Activated CD4-positive, alpha-beta T cell treated with anti-CD3 and anti-CD28 coated beads for 36 hours (primary cell): ENCODE measurements around the gene RASAL1. TPM values are rescaled to one million over a fixed set of nuclear protein-coding genes. Genes with fewer than 3 reads are reported as not detected.

ENCODE experiments used
- ATAC-seq: fragments of 200-7000 bp; cut with Tn5 transposase; one replicate; pipeline ENCODE4 v1.10.0; 2021; ENCODE audit warnings: mild to moderate bottlenecking, moderate library complexity
- CTCF ChIA-PET: fragments of 350-600 bp; sonication (Branson Sonifier 250); formaldehyde crosslinking; loops from one replicate; lab custom pipeline; 2021; ENCODE audit warnings: antibody characterized with exemption; lab: Charles Lee
- POLR2A ChIA-PET: fragments of 350-600 bp; sonication (Branson Sonifier 250); formaldehyde crosslinking; loops from one replicate; lab custom pipeline; 2021; ENCODE audit warnings: antibody characterized with exemption, inconsistent platforms; lab: Charles Lee
- DNase-seq: peaks from one replicate; pipeline ENCODE4 v3.0.0-alpha.2; 2020
- H3K27ac Mint-ChIP-seq: one replicate; pipeline ENCODE4 v1.8.0; 2021; ENCODE audit warnings: mixed read lengths
- H3K27me3 Mint-ChIP-seq: one replicate; pipeline ENCODE4 v1.8.0; 2021; ENCODE audit warnings: mixed read lengths
- H3K36me3 Mint-ChIP-seq: one replicate; pipeline ENCODE4 v1.8.0; 2021; ENCODE audit warnings: low read depth, mixed read lengths
- H3K4me1 Mint-ChIP-seq: one replicate; pipeline ENCODE4 v1.8.0; 2021; ENCODE audit warnings: mixed read lengths
- H3K4me3 Mint-ChIP-seq: one replicate; pipeline ENCODE4 v1.8.0; 2021; ENCODE audit warnings: mild to moderate bottlenecking, moderate library complexity, mixed read lengths
- H3K9me3 Mint-ChIP-seq: one replicate; pipeline ENCODE4 v1.8.0; 2021; ENCODE audit warnings: low read depth, mixed read lengths
- intact Hi-C, 2 experiments: fragments of 100-400 bp; cut with DNase I in 1 of 2; cut with micrococcal nuclease in 1 of 2; formaldehyde crosslinking; loops; one replicate each; pipeline versions ENCODE4 v1.14.2 to v1.15.1; 2022 to 2024; cut with DNase I, micrococcal nuclease
- total RNA-seq, 2 experiments: library from RNA; stranded (reverse); gene quantifications; one replicate each; pipeline ENCODE4 v1.2.3, GENCODE V29; 2021

RASAL1 gene
- total RNA-seq, 2 experiments from 2014 or later, result 9.0 to 10.6 TPM

DNA sequence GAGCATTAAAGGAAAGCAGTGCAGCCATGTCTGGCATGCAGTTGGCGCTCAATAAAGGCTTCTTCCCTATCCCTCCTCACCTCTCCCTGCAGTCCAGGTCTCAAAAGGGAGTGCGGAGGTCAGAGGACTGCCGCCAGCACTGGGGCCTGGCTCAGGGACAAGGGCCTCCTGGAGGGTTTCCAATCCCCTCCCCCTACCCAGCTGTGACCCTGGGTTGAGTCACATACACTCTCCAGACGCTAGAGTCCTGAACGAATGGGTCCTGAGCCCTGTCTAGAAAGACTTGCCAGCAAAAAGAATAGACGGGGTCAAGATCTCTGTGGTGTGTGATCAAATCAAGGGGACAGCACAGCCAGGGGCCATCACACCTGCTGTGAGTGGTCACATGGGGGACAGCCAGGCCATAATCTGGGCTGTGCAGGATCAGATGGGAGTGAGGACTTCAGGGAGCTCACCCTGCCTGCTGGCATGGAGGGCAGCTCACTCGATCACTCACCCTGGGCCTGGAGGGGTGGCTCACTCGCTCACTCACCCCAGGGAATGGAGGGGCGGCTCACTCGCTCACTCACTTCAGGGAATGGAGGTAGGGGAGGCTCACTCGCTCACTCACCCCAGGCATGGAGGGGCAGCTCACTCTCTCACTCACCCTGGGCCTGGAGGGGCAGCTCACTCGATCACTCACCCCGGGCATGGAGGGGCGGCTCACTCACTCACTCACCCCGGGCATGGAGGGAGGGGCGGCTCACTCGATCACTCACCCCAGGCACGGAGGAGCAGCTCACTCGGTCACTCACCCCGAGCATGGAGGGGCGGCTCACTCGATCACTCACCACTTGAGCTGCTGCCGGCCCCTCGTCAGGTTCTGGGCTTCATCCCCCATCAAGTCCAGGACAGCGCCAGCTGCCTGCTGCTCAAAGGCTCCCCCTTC is 26.8 kb upstream of the RASAL1 start:
- Mint-ChIP-seq H3K9me3 (no peaks in the 10 kb centered on the region), H3K27ac (no peak overlapping the region), H3K27me3 (no peaks in the 10 kb centered on the region), H3K36me3 (peaks cover 44% of the 10 kb centered on the region), H3K4me3 (no peak overlapping the region), H3K4me1 (no peaks in the 10 kb centered on the region)
- POLR2A ChIA-PET, result interaction anchor here (0.7 to 0.9 kb wide), 2 partner anchors 13 to 51 kb away, joined by 3 read pairs; partner anchors contain the start of gene CFAP73
- ATAC-seq, result no peak
- DNase-seq, result no peak
- CTCF ChIA-PET, result interaction anchor here (0.7 to 3.5 kb wide), 3 partner anchors 9 to 14 kb away, joined by 3 to 23 read pairs (median 5); no protein-coding TSS in a partner anchor
- intact Hi-C loops, result no loop called here

DNA sequence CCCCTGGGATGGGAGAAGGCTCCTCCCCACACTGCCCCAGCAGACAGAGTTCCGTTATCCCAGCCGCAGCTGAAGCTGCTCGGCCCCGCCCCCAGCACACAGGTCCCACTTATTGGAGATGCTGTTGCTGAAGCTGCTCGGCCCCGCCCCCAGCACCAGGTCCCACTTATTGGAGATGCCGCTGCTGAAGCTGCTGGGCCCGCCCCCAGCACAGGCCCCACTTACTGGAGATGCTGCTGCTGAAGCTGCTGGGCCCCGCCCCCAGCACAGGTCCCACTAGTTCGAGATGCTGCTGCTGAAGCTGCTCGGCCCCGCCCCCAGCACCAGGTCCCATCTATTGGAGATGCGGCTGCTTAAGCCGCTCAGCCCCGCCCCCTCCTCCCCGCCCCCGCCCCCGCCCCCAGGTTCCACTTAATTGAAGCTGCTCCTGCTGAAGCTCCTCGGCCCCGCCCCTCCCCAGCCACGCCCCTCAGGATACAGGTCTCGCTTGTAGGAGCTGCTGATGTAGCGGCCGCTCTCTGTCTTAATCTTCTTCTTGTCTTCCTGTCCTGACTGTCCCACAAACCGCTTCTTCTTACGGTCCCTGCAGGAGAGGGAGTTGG is 26.0 kb upstream of the RASAL1 start:
- Mint-ChIP-seq H3K4me1 (peaks cover 3% of the 10 kb centered on the region), H3K36me3 (peaks cover 41% of the 10 kb centered on the region), H3K27ac (no peak overlapping the region), H3K27me3 (no peaks in the 10 kb centered on the region), H3K9me3 (no peaks in the 10 kb centered on the region), H3K4me3 (no peak overlapping the region)
- CTCF ChIA-PET, result interaction anchor here (0.7 to 3.5 kb wide), 5 partner anchors 8 to 69 kb away, joined by 3 to 23 read pairs (median 5); no protein-coding TSS in a partner anchor
- POLR2A ChIA-PET, result interaction anchor here (0.7 to 0.9 kb wide), 2 partner anchors 12 to 52 kb away, joined by 3 read pairs; partner anchors contain the start of gene CFAP73
- peak; percentile 48 for DNase-seq
- intact Hi-C loops, result no loop called here
- ATAC-seq, result peak; percentile 42

DNA sequence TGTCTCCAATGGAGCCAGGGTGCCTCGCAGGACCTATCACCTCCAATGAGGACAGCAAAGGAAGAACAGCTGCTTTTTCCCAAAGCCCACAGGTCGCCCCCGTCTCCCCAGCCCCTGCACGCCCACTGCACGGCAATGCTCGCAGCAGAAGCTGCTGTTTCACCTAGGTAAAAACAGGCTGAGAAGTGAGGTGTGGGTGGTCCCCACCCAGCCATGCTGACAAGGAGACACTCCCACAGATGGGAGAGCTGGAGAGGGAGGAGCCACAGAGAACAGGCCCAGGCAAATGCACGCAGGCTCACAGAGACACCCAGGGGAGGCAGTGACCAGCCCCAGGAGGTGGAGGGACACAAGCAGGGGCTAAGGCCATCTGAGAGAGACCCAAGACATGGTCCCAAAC is 24.4 kb upstream of the RASAL1 start:
- H3K36me3 Mint-ChIP-seq, result peaks cover 34% of the 10 kb centered on the region
- H3K9me3 Mint-ChIP-seq, result no peaks in the 10 kb centered on the region
- ChIA-PET POLR2A (no interaction called here), CTCF (interaction anchor here (1.2 to 3.5 kb wide), 3 partner anchors 12 to 17 kb away, joined by 3 to 23 read pairs (median 3); no protein-coding TSS in a partner anchor)
- intact Hi-C loops, result no loop called here
- no peaks in the 10 kb centered on the region for H3K27me3 Mint-ChIP-seq
- no peak overlapping the region for H3K4me3 Mint-ChIP-seq
- ATAC-seq (no peak), DNase-seq (no peak)
- no peak overlapping the region for H3K27ac Mint-ChIP-seq
- H3K4me1 Mint-ChIP-seq, result peaks cover 3% of the 10 kb centered on the region

DNA sequence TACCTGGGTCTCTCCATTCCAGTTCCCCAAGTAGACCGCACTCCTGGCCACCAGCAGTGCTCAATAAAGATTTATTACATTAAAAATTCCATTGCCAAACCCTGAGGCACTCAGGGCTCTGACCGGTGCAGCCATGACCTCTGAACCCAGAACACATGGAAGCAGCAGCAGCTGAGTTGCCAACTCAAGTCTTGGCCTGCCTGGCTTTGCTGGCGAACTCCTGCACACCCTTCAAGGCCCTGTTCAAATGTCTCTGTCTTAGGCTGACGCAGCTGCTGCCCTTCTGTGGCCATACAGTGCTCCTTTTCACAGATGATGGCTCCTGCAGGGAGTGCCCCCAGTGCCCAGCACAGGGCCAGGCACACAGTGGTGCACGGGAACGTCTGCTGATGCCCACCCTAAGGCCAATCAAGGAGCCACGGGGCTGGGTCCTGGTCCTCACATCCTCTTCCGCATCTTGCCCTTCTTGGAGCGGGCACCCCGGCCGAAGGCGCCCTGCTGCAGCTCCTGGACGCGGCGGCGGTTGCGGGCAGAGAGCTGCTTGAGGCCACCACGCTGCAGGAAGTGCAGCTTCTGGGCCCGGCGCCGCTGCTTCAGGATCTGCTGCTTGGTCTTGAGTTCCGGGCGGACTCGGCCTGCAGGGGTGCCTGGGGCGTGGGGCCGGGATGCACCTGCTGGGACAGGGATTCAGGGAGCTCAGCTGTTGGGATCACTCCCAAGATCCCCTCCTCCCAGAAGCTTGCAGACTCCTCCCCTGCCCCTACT is 23.1 kb upstream of the RASAL1 start:
- no peak overlapping the region for H3K27ac Mint-ChIP-seq
- DNase-seq (no peak), ATAC-seq (no peak)
- intact Hi-C loops, result no loop called here
- H3K36me3 Mint-ChIP-seq, result peaks cover 32% of the 10 kb centered on the region
- peaks cover 6% of the 10 kb centered on the region for H3K4me1 Mint-ChIP-seq
- H3K9me3 Mint-ChIP-seq, result no peaks in the 10 kb centered on the region
- H3K4me3 Mint-ChIP-seq, result no peak overlapping the region
- CTCF ChIA-PET, result interaction anchor here (1.1 to 1.9 kb wide), 3 partner anchors 12 to 18 kb away, joined by 3 to 8 read pairs (median 3); no protein-coding TSS in a partner anchor
- peaks cover 3% of the 10 kb centered on the region for H3K27me3 Mint-ChIP-seq
- POLR2A ChIA-PET, result no interaction called here

DNA sequence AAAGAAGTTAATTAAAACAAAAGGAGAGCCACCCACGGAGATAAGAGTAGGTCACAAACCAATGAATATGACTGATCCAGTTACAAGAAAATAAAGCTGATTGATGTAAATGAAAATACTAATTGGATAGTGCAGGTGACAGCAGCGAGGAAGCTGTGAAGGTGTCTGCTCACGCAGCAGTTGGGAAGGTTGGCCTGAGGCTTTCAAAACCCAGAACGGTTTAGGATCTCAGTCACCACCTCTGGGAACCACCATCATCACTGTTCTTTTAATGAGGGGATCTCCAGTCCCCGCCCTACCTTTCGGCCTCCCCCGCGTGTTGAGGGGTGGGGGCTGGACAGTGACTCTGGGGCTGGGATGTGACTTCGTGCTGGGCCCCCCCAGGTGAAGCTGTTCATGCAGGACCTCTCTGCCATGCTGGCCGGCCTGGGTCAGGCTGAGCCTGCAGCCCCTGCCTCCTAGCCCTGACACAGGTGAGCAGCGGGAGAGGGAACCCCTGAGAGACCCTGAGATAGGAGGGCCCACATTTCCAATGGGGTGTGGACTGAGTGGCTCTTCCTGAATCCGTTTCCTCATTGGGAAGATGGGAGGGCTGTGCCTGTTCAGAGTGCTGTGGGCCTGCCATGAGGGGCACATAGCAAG is 21.8 kb upstream of the RASAL1 start:
- Mint-ChIP-seq H3K27ac (no peak overlapping the region), H3K36me3 (peaks cover 22% of the 10 kb centered on the region), H3K4me3 (peak overlapping the region; percentile 4), H3K27me3 (peaks cover 6% of the 10 kb centered on the region), H3K9me3 (no peaks in the 10 kb centered on the region), H3K4me1 (peaks cover 11% of the 10 kb centered on the region)
- POLR2A ChIA-PET, result interaction anchor here (0.7 kb wide), 1 partner anchor 805 kb away, joined by 3 read pairs; no protein-coding TSS in a partner anchor
- no peak for DNase-seq
- no peak for ATAC-seq
- CTCF ChIA-PET, result interaction anchor here (0.9 to 1.3 kb wide), 4 partner anchors 14 to 250 kb away, joined by 3 to 6 read pairs (median 4); no protein-coding TSS in a partner anchor
- intact Hi-C loops, result no loop called here

DNA sequence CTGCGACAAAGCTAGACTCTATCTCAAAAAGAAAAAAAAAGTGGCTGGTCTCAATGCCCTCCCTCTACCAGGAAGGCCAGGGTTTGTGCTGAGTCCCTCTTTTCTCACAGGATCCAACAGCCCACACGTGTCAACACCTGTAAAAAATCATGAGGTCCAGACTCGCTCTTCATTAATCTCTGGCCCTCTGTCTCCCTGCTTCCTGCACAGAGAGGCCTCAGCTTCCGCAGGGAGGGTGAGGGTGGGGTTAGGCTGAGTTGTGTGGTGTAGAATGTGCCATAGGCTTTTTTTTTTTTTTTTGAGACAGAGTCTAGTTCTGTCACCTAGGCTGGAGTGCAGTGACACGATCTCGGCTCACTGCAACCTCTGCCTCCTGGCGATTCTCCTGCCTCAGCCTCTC is 20.1 kb upstream of the RASAL1 start:
- H3K36me3 Mint-ChIP-seq, result peaks cover 14% of the 10 kb centered on the region
- ChIA-PET CTCF (interaction anchor here (0.7 to 5.0 kb wide), 3 partner anchors 18 to 107 kb away, joined by 3 to 57 read pairs (median 25); partner anchors contain the start of gene RASAL1), POLR2A (interaction anchor here (0.6 kb wide), 1 partner anchor 11 kb away, joined by 3 read pairs; no protein-coding TSS in a partner anchor)
- H3K27me3 Mint-ChIP-seq, result peaks cover 11% of the 10 kb centered on the region
- no peak overlapping the region for H3K27ac Mint-ChIP-seq
- no peaks in the 10 kb centered on the region for H3K9me3 Mint-ChIP-seq
- no peak overlapping the region for H3K4me3 Mint-ChIP-seq
- no peak for DNase-seq
- intact Hi-C loops, result no loop called here
- H3K4me1 Mint-ChIP-seq, result peaks cover 17% of the 10 kb centered on the region
- ATAC-seq, result no peak

DNA sequence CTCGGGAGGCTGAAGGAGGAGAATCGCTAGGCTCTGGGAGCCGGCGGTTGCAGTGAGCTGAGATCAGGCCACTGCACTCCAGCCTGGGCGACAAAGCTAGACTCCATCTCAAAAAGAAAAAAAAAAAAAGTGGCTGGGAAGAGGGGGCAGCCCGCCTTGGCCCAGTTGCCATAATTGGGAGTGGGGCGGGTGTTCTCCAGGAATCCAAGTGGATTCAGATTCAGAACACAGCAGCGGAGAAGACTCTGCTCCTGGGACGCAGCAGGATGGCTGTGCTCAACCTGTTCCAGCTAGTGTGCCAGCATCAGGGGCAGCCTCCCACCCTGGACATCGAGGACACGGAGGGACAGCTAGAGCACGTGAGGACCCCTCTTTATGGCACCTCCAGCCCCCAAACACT is 19.5 kb upstream of the RASAL1 start:
- ATAC-seq (no peak), DNase-seq (no peak)
- Mint-ChIP-seq H3K9me3 (no peaks in the 10 kb centered on the region), H3K27me3 (peaks cover 11% of the 10 kb centered on the region), H3K27ac (no peak overlapping the region), H3K4me1 (peaks cover 17% of the 10 kb centered on the region), H3K36me3 (peaks cover 9% of the 10 kb centered on the region), H3K4me3 (peak overlapping the region; percentile 30)
- intact Hi-C loops, result no loop called here
- POLR2A ChIA-PET, result interaction anchor here (0.6 kb wide), 1 partner anchor 11 kb away, joined by 3 read pairs; no protein-coding TSS in a partner anchor
- CTCF ChIA-PET, result interaction anchor here (0.5 to 5.0 kb wide), 4 partner anchors 18 to 106 kb away, joined by 3 to 57 read pairs (median 14); partner anchors contain the start of gene RASAL1

DNA sequence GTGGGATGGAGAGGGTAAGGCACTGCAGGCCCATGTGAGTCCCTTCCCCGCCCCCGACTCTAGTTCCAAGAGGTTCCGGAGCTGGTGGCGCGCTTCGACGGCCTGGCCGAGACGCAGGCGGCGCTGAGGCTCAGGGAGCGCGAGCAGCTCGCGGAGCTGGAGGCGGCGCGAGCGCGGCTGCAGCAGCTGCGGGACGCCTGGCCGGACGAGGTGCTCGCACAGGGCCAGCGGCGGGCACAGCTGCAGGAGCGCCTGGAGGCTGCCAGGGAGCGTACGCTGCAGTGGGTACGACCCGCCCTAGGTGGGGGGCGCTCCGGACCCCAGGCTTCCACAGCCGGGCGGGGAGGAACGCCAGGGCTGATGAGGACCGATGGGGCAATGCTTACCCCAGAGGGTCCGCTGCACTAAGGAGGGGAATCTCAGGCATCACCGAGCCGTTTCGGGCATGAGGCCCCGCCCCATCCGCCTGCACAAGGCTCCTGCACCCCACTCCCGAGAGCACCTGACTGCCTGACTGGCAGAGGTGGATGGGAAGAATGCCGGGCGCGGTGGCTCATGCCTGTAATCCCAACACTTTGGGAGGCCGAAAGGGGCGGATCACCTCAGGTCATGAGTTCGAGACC is 18.9 kb upstream of the RASAL1 start:
- peak; percentile 60 for DNase-seq
- no peak for ATAC-seq
- H3K27ac Mint-ChIP-seq, result no peak overlapping the region
- H3K4me1 Mint-ChIP-seq, result peaks cover 17% of the 10 kb centered on the region
- ChIA-PET CTCF (interaction anchor here (0.6 to 5.0 kb wide), 12 partner anchors 17 to 254 kb away, joined by 3 to 57 read pairs (median 4); partner anchors contain the start of gene RASAL1), POLR2A (interaction anchor here (0.6 kb wide), 1 partner anchor 28 kb away, joined by 3 read pairs; no protein-coding TSS in a partner anchor)
- H3K36me3 Mint-ChIP-seq, result peaks cover 9% of the 10 kb centered on the region
- peaks cover 11% of the 10 kb centered on the region for H3K27me3 Mint-ChIP-seq
- peak overlapping the region; percentile 69 for H3K4me3 Mint-ChIP-seq
- intact Hi-C loops, result loop anchor here in 1 of 2 experiments (5.0 kb wide), 1 partner anchor 57 kb away; no protein-coding TSS in a partner anchor
- H3K9me3 Mint-ChIP-seq, result no peaks in the 10 kb centered on the region

DNA sequence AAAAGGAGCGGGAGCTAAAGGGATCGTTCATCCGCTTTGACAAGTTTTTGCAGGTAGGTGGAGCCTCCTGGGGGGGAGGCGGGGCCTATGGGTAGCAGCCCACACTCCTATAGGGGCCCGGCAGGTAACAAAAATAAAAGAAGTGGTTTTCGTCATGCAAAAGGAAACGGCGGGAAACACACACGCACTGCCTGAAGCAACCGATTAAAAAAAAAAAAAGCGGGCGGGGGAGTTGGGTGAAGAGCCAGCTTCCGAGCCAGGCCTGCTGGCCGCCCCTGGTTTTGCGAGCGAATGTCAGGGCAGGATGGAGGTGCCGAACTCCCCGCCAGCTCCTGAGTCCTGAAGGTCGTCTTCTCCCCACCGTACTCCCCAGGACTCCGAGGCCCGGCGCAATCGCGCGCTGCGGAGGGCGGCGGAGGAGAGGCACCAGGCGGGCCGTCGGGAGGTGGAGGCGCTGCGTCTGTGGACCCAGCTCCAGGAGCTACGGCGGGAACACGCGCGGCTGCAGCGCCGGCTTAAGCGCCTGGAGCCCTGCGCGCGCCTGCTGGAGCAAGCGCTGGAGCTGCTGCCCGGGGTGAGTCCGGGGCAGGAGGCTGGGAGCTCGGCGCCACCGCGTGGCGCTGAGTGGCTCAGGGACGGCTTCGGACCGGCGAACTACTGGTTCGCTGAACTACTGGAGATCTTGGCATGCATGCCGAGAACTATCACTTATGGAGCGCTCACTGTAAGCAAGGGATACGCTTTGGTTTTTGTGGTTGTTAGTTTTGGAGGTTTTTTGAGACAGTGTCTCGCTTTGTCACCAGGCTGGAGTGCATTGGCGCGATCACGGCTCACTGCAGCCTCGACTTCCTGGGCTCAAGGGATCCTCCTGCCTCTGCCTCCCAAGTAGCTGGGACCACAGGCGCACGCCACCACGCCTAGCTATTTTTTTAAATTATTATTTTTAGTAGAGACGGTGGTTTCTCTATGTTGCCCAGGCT is 17.6 kb upstream of the RASAL1 start:
- ChIA-PET POLR2A (interaction anchor here (0.6 to 1.4 kb wide), 4 partner anchors 12 to 58 kb away, joined by 3 to 7 read pairs (median 3); partner anchors contain the start of gene RASAL1), CTCF (interaction anchor here (0.5 to 5.0 kb wide), 21 partner anchors 9 to 254 kb away, joined by 3 to 57 read pairs (median 4); partner anchors contain the start of genes OAS2 and RASAL1)
- intact Hi-C loops, result loop anchor here (1.0 to 5.0 kb wide), 8 partner anchors 16 to 253 kb away; partner anchors contain the start of genes DDX54 (in 1 of the 2), DTX1 (in 1 of the 2), RASAL1 (in 1 of the 2) and RITA1 (in 1 of the 2)
- H3K4me1 Mint-ChIP-seq, result peaks cover 17% of the 10 kb centered on the region
- H3K36me3 Mint-ChIP-seq, result peaks cover 5% of the 10 kb centered on the region
- no peaks in the 10 kb centered on the region for H3K9me3 Mint-ChIP-seq
- peak overlapping the region; percentile 47 for H3K27ac Mint-ChIP-seq
- ATAC-seq (peak; percentile 78), DNase-seq (peak; percentile 82)
- peaks cover 11% of the 10 kb centered on the region for H3K27me3 Mint-ChIP-seq
- H3K4me3 Mint-ChIP-seq, result peak overlapping the region; percentile 69
